ENCODE data around the gene CBX2. TPM values are rescaled to one million over a fixed set of nuclear protein-coding genes. Genes with fewer than 3 reads are reported as not detected.

CBX2 gene
- total and polyA plus RNA-seq, 3 experiments from 2014 or later, result 0.10 to 2.2 (median 2.0) TPM

GRCh38 chr17:79778504-79779083, 646 bp downstream of the CBX2 start:
- H3K36me3 Mint-ChIP-seq, result peaks cover 0 to 3% (median 0%) of the 10 kb centered on the region in 3 donors
- CTCF ChIA-PET, result interaction anchor here (1.1 to 1.8 kb wide), 2 partner anchors 9 to 11 kb away, joined by 3 to 5 read pairs; no protein-coding TSS in a partner anchor

GRCh38 chr17:79779084-79779529, 1.2 kb downstream of the CBX2 start:
- Mint-ChIP-seq H3K9me3 (peaks cover 0 to 2% (median 0%) of the 10 kb centered on the region in 5 donors), H3K4me3 (peak overlapping the region; percentile 79 to 91 (median 87)), H3K27me3 (peaks cover 47 to 79% of the 10 kb centered on the region in 2 donors), H3K27ac (peak overlapping the region in 3 of 8 donors; percentile 43 to 82 (median 50)), H3K36me3 (peaks cover 0 to 3% (median 0%) of the 10 kb centered on the region in 3 donors), H3K4me1 (peaks cover 10 to 21% (median 20%) of the 10 kb centered on the region in 3 donors)
- Histone ChIP-seq H3K9me3 (ENCODE audit: low read length) (no peaks in the 10 kb centered on the region), H3K4me1 (ENCODE audit: insufficient read depth, low read length) (peaks cover 16% of the 10 kb centered on the region), H3K4me3 (ENCODE audit: low read length) (peak overlapping the region; percentile 37), H3K36me3 (ENCODE audit: insufficient read depth, low read length) (no peaks in the 10 kb centered on the region), H3K27me3 (ENCODE audit: insufficient read depth, low read length, poor library complexity, severe bottlenecking) (peaks cover 23% of the 10 kb centered on the region), H3K27ac (ENCODE audit: low read depth, low read length) (no peak overlapping the region)
- DNase-seq, result no peak
- ChIA-PET CTCF (interaction anchor here (1.1 kb wide), 1 partner anchor 11 kb away, joined by 3 read pairs; no protein-coding TSS in a partner anchor), POLR2A (interaction anchor here (0.7 to 2.1 kb wide), 2 partner anchors 18 to 230 kb away, joined by 3 to 5 read pairs; partner anchors contain the start of gene CBX8)

More at GRCh38 chr17:79778504-79779083, 646 bp downstream of the CBX2 start:
- peak overlapping the region; percentile 79 to 91 (median 87) for H3K4me3 Mint-ChIP-seq
- Histone ChIP-seq H3K36me3 (ENCODE audit: insufficient read depth, low read length) (no peaks in the 10 kb centered on the region), H3K4me1 (ENCODE audit: insufficient read depth, low read length) (peaks cover 16% of the 10 kb centered on the region), H3K27ac (ENCODE audit: low read depth, low read length) (no peak overlapping the region), H3K27me3 (ENCODE audit: insufficient read depth, low read length, poor library complexity, severe bottlenecking) (peaks cover 23% of the 10 kb centered on the region), H3K4me3 (ENCODE audit: low read length) (peak overlapping the region; percentile 37), H3K9me3 (ENCODE audit: low read length) (no peaks in the 10 kb centered on the region)
- H3K9me3 Mint-ChIP-seq, result peaks cover 0 to 2% (median 0%) of the 10 kb centered on the region in 5 donors
- peaks cover 10 to 21% (median 20%) of the 10 kb centered on the region in 3 donors for H3K4me1 Mint-ChIP-seq
- H3K27me3 Mint-ChIP-seq, result peaks cover 50 to 82% of the 10 kb centered on the region in 2 donors
- POLR2A ChIA-PET, result interaction anchor here (0.7 to 2.1 kb wide), 2 partner anchors 18 to 231 kb away, joined by 3 to 5 read pairs; partner anchors contain the start of gene CBX8
- no peak for DNase-seq
- H3K27ac Mint-ChIP-seq, result peak overlapping the region in 3 of 8 donors; percentile 43 to 82 (median 50)

GRCh38 chr17:79779661-79780365, 1.9 kb downstream of the CBX2 start:
- POLR2A ChIA-PET, result no interaction called here
- H3K4me1 Mint-ChIP-seq, result peaks cover 10 to 21% (median 20%) of the 10 kb centered on the region in 3 donors
- H3K9me3 ChIP-seq (ENCODE audit: low read length), result no peaks in the 10 kb centered on the region
- peak overlapping the region in 6 of 7 donors; percentile 54 to 88 (median 85) for H3K4me3 Mint-ChIP-seq
- H3K27ac Mint-ChIP-seq, result peak overlapping the region in 2 of 8 donors; percentile 63 to 82
- H3K27ac ChIP-seq (ENCODE audit: low read depth, low read length), result no peak overlapping the region
- peaks cover 16% of the 10 kb centered on the region for H3K4me1 ChIP-seq (ENCODE audit: insufficient read depth, low read length)
- peaks cover 23% of the 10 kb centered on the region for H3K27me3 ChIP-seq (ENCODE audit: insufficient read depth, low read length, poor library complexity, severe bottlenecking)
- H3K9me3 Mint-ChIP-seq, result peaks cover 0 to 2% (median 0%) of the 10 kb centered on the region in 5 donors
- DNase-seq, result no peak
- CTCF ChIA-PET, result no interaction called here
- no peaks in the 10 kb centered on the region for H3K36me3 ChIP-seq (ENCODE audit: insufficient read depth, low read length)
- no peak overlapping the region for H3K4me3 ChIP-seq (ENCODE audit: low read length)
- peaks cover 0 to 3% (median 0%) of the 10 kb centered on the region in 3 donors for H3K36me3 Mint-ChIP-seq
- H3K27me3 Mint-ChIP-seq, result peaks cover 43 to 72% of the 10 kb centered on the region in 2 donors

GRCh38 chr17:79781012-79781650, 3.2 kb downstream of the CBX2 start:
- ChIA-PET CTCF (interaction anchor here (1.2 kb wide), 1 partner anchor 8 kb away, joined by 3 read pairs; no protein-coding TSS in a partner anchor), POLR2A (no interaction called here)
- Histone ChIP-seq H3K4me1 (ENCODE audit: insufficient read depth, low read length) (peaks cover 16% of the 10 kb centered on the region), H3K9me3 (ENCODE audit: low read length) (no peaks in the 10 kb centered on the region), H3K27ac (ENCODE audit: low read depth, low read length) (no peak overlapping the region), H3K27me3 (ENCODE audit: insufficient read depth, low read length, poor library complexity, severe bottlenecking) (peaks cover 18% of the 10 kb centered on the region), H3K36me3 (ENCODE audit: insufficient read depth, low read length) (no peaks in the 10 kb centered on the region), H3K4me3 (ENCODE audit: low read length) (no peak overlapping the region)
- Mint-ChIP-seq H3K9me3 (peaks cover 0 to 2% (median 0%) of the 10 kb centered on the region in 5 donors), H3K4me3 (peak overlapping the region in 1 of 7 donors; percentile 88), H3K4me1 (peaks cover 10 to 21% (median 20%) of the 10 kb centered on the region in 3 donors), H3K27me3 (peaks cover 47 to 74% of the 10 kb centered on the region in 2 donors), H3K27ac (no peak overlapping the region), H3K36me3 (peaks cover 0 to 3% (median 0%) of the 10 kb centered on the region in 3 donors)
- DNase-seq, result no peak

GRCh38 chr17:79781736-79782575, 4.0 kb downstream of the CBX2 start:
- DNase-seq, result no peak
- H3K27ac ChIP-seq (ENCODE audit: low read depth, low read length), result no peak overlapping the region
- Mint-ChIP-seq H3K4me1 (peaks cover 10 to 16% (median 14%) of the 10 kb centered on the region in 3 donors), H3K36me3 (peaks cover 0 to 3% (median 0%) of the 10 kb centered on the region in 3 donors), H3K27me3 (peaks cover 44 to 73% of the 10 kb centered on the region in 2 donors), H3K27ac (no peak overlapping the region), H3K4me3 (no peak overlapping the region), H3K9me3 (peaks cover 0 to 1% (median 0%) of the 10 kb centered on the region in 5 donors)
- POLR2A ChIA-PET, result no interaction called here
- CTCF ChIA-PET, result interaction anchor here (1.2 kb wide), 1 partner anchor 8 kb away, joined by 3 read pairs; no protein-coding TSS in a partner anchor
- peaks cover 11% of the 10 kb centered on the region for H3K27me3 ChIP-seq (ENCODE audit: insufficient read depth, low read length, poor library complexity, severe bottlenecking)
- H3K9me3 ChIP-seq (ENCODE audit: low read length), result no peaks in the 10 kb centered on the region
- no peak overlapping the region for H3K4me3 ChIP-seq (ENCODE audit: low read length)
- H3K4me1 ChIP-seq (ENCODE audit: insufficient read depth, low read length), result peaks cover 12% of the 10 kb centered on the region
- H3K36me3 ChIP-seq (ENCODE audit: insufficient read depth, low read length), result no peaks in the 10 kb centered on the region

- peaks cover 0 to 3% (median 0%) of the 10 kb centered on the region in 3 donors for H3K36me3 Mint-ChIP-seq
- no peaks in the 10 kb centered on the region for H3K36me3 ChIP-seq (ENCODE audit: insufficient read depth, low read length)
- H3K9me3 Mint-ChIP-seq, result peaks cover 0 to 1% (median 0%) of the 10 kb centered on the region in 5 donors
- H3K9me3 ChIP-seq (ENCODE audit: low read length), result no peaks in the 10 kb centered on the region
- CTCF ChIA-PET, result no interaction called here
- no peak overlapping the region for H3K27ac ChIP-seq (ENCODE audit: low read depth, low read length)
- no peak for DNase-seq
- H3K27me3 ChIP-seq (ENCODE audit: insufficient read depth, low read length, poor library complexity, severe bottlenecking), result peaks cover 12% of the 10 kb centered on the region
- H3K27me3 Mint-ChIP-seq, result peaks cover 48 to 82% of the 10 kb centered on the region in 2 donors
- peaks cover 3 to 6% (median 4%) of the 10 kb centered on the region in 3 donors for H3K4me1 Mint-ChIP-seq
- POLR2A ChIA-PET, result no interaction called here
- no peak overlapping the region for H3K4me3 ChIP-seq (ENCODE audit: low read length)
- H3K27ac Mint-ChIP-seq, result no peak overlapping the region
- H3K4me1 ChIP-seq (ENCODE audit: insufficient read depth, low read length), result peaks cover 4% of the 10 kb centered on the region
- H3K4me3 Mint-ChIP-seq, result no peak overlapping the region
Measured at GRCh38 chr17:79783891-79784290, 5.9 kb downstream of the CBX2 start.

GRCh38 chr17:79784353-79785016, 6.5 kb downstream of the CBX2 start:
- Mint-ChIP-seq H3K4me1 (peaks cover 0 to 5% (median 3%) of the 10 kb centered on the region in 3 donors), H3K27ac (no peak overlapping the region), H3K27me3 (peaks cover 44 to 82% of the 10 kb centered on the region in 2 donors), H3K9me3 (peaks cover 0 to under 1% (median 0%) of the 10 kb centered on the region in 5 donors), H3K36me3 (peaks cover 0 to 3% (median 0%) of the 10 kb centered on the region in 3 donors), H3K4me3 (no peak overlapping the region)
- DNase-seq, result no peak
- Histone ChIP-seq H3K36me3 (ENCODE audit: insufficient read depth, low read length) (no peaks in the 10 kb centered on the region), H3K27me3 (ENCODE audit: insufficient read depth, low read length, poor library complexity, severe bottlenecking) (peaks cover 12% of the 10 kb centered on the region), H3K4me3 (ENCODE audit: low read length) (no peak overlapping the region), H3K27ac (ENCODE audit: low read depth, low read length) (no peak overlapping the region), H3K9me3 (ENCODE audit: low read length) (no peaks in the 10 kb centered on the region), H3K4me1 (ENCODE audit: insufficient read depth, low read length) (no peaks in the 10 kb centered on the region)
- POLR2A ChIA-PET, result no interaction called here
- CTCF ChIA-PET, result no interaction called here
